K562 (cell line): ENCODE results near the gene RASSF1. TPM values are rescaled to one million over a fixed set of nuclear protein-coding genes. Genes with fewer than 3 reads are reported as not detected.
A peak's percentile ranks its signal among the peaks of the same experiment; 100 is the strongest.

Source experiments
- ATAC-seq: fragments of 200-7000 bp; cut with Tn5 transposase; 3 replicates; pipeline ENCODE4 v1.9.1; 2020; ENCODE audit warnings: moderate library complexity
- BruUV-seq: library from RNA; stranded (reverse); fragments of 400-500 nt; replicated peaks from 2 replicates; lab custom pipeline; 2021; lab: Mats Ljungman, UMichigan
- CTCF ChIA-PET: fragments of 300-600 bp; formaldehyde crosslinking; extraction: SDS; loops from one replicate; lab custom pipeline; 2021; ENCODE audit warnings: low intra/inter-chr PET ratio; lab: Yijun Ruan, JAX
- POLR2A ChIA-PET: fragments of 300-600, 350-650 bp; sonication (Branson Sonifier 250); formaldehyde crosslinking; extraction: SDS; loops from one replicate; lab custom pipeline; 2021; ENCODE audit warnings: antibody characterized with exemption, inconsistent platforms; lab: Yijun Ruan, JAX
- DNase-seq, 4 experiments: peaks; one replicate each; pipeline versions ENCODE4 v3.0.0 to v3.0.0-alpha.2; 2011 to 2018; ENCODE audit warnings: low spot score in 3 of 4, mixed read lengths in 3 of 4; ENCODE audit errors: extremely low read depth in 1 of 4
- FAIRE-seq: peaks from 2 replicates; lab custom pipeline; 2011; peaks lifted over from hg19 to GRCh38; lab: Jason Lieb, UNC
- H2AFZ ChIP-seq: 2 replicates; pipeline ENCODE4 v1.6.0; 2011; ENCODE audit warnings: low read depth, low read length, control low read depth, inconsistent platforms
- H3K27ac ChIP-seq: fragments of 200-600 bp; 3 replicates; pipeline ENCODE4 v1.8.0; 2011; ENCODE audit warnings: low read depth, mild to moderate bottlenecking, control low read depth, inconsistent platforms, low read length, moderate library complexity, mixed read lengths; ENCODE audit errors: extremely low read depth
- H3K27me3 ChIP-seq, 2 experiments: fragments of 300-600 bp in 1 of 2; 2 replicates in 1 of 2; 3 replicates in 1 of 2; pipeline versions ENCODE4 v1.6.0 to v1.8.0; 2011; ENCODE audit warnings: inconsistent platforms in 2 of 2, low read length in 2 of 2, mild to moderate bottlenecking in 1 of 2, mixed read lengths in 1 of 2, moderate library complexity in 1 of 2; ENCODE audit not compliant: control insufficient read depth in 2 of 2, insufficient read depth in 2 of 2
- H3K36me3 ChIP-seq: fragments of 300-600 bp; 3 replicates; pipeline ENCODE4 v1.8.0; 2011; ENCODE audit warnings: mild to moderate bottlenecking, low read length, inconsistent platforms; ENCODE audit not compliant: control insufficient read depth, insufficient read depth
- H3K4me1 ChIP-seq, 2 experiments: fragments of 200-600 bp in 1 of 2; replicated peaks in 1 of 2; 2 replicates in 1 of 2; 3 replicates in 1 of 2; pipeline versions ENCODE4 v1.5.1 to v1.8.0; 2011; ENCODE audit warnings: inconsistent platforms in 2 of 2, low read length in 2 of 2, mild to moderate bottlenecking in 1 of 2, mixed read lengths in 1 of 2, moderate library complexity in 1 of 2; ENCODE audit not compliant: control insufficient read depth in 2 of 2, insufficient read depth in 2 of 2
- H3K4me2 ChIP-seq: 2 replicates; pipeline ENCODE4 v1.6.1; 2011; ENCODE audit warnings: low read length, control low read depth, inconsistent platforms, mixed read lengths; ENCODE audit not compliant: insufficient read depth
- H3K4me3 ChIP-seq: fragments of 200-600 bp; sonication (generic), shearing (Covaris generic); 2 replicates; pipeline ENCODE4 v1.5.1; 2016; ENCODE audit warnings: control low read depth, inconsistent platforms
- H3K79me2 ChIP-seq: fragments of 200-600 bp; 3 replicates; pipeline ENCODE4 v1.8.0; 2011; ENCODE audit warnings: low read length, inconsistent platforms; ENCODE audit not compliant: control insufficient read depth, insufficient read depth
- H3K9ac ChIP-seq, 2 experiments: 2 replicates each; pipeline versions ENCODE4 v1.6.0 to v1.6.1; 2011; ENCODE audit warnings: low read depth in 2 of 2, low read length in 2 of 2, control low read depth in 1 of 2, inconsistent platforms in 1 of 2, mild to moderate bottlenecking in 1 of 2, mixed read lengths in 1 of 2; ENCODE audit not compliant: insufficient read depth in 1 of 2
- H3K9me1 ChIP-seq: one replicate; pipeline ENCODE4 v1.6.0; 2011; ENCODE audit warnings: inconsistent platforms, mild to moderate bottlenecking, low read length, moderate library complexity; ENCODE audit not compliant: control insufficient read depth, insufficient read depth
- H3K9me3 ChIP-seq: replicated peaks from 2 replicates; pipeline ENCODE4 v1.5.1; 2011; ENCODE audit warnings: low read depth, low read length, inconsistent platforms; ENCODE audit not compliant: control insufficient read depth, insufficient read depth
- H4K20me1 ChIP-seq: replicated peaks from 2 replicates; pipeline ENCODE4 v1.6.1; 2011; ENCODE audit warnings: low read length, inconsistent platforms, mixed read lengths; ENCODE audit not compliant: control insufficient read depth, insufficient read depth
- ARID1B ChIP-seq: fragments of 450-650 bp; IDR thresholded peaks from 2 replicates; pipeline ENCODE4 v1.6.1; 2016; ENCODE audit warnings: antibody characterized with exemption, mild to moderate bottlenecking, inconsistent platforms
- CTBP1 ChIP-seq: fragments of 450-650 bp; IDR thresholded peaks from 2 replicates; pipeline ENCODE4 v1.6.1; 2016; ENCODE audit warnings: borderline replicate concordance
- DEAF1 ChIP-seq: fragments of 450-650 bp; formaldehyde crosslinking; IDR thresholded peaks from 2 replicates; pipeline ENCODE4 v1.4.0; 2020; ENCODE audit warnings: mild to moderate bottlenecking, moderate library complexity
- KDM1A ChIP-seq, 2 experiments: fragments of 450-650 bp; IDR thresholded peaks; 2 replicates each; pipeline ENCODE4 v1.6.1; 2016; ENCODE audit warnings: mild to moderate bottlenecking in 2 of 2
- KLF16 ChIP-seq: IDR thresholded peaks from 2 replicates; pipeline ENCODE4 v1.6.1; 2016; ENCODE audit warnings: antibody characterized with exemption
- NONO ChIP-seq, 2 experiments: fragments of 200-400 bp in 1 of 2; fragments of 450-650 bp in 1 of 2; formaldehyde crosslinking in 1 of 2; IDR thresholded peaks; 2 replicates each; pipeline ENCODE4 v1.6.1; 2017; ENCODE audit warnings: low read depth in 2 of 2, mild to moderate bottlenecking in 2 of 2, moderate library complexity in 2 of 2, low read length in 1 of 2
- VEZF1 ChIP-seq: fragments of 200-800 bp; sonication (Bioruptor generic); IDR thresholded peaks from 2 replicates; pipeline ENCODE4 v1.6.1; 2017; ENCODE audit warnings: missing genetic modification characterization, missing compliant biosample characterization
- XRCC4 ChIP-seq: IDR thresholded peaks from one replicate; pipeline ENCODE4 v1.6.1; 2011; ENCODE audit not compliant: insufficient read depth, insufficient read length; ENCODE audit errors: extremely low read depth
- WGBS: fragments of 100-300 bp; shearing (Covaris generic); methylation state at CpG from one replicate; pipeline ENCODE4 v1.1.6; 2016; ENCODE audit warnings: low coverage, mixed read lengths; ENCODE audit not compliant: insufficient coverage; ENCODE audit errors: missing lambda C conversion rate; 5-methylcytosine and 5-hydroxymethylcytosine counted together
- in situ Hi-C: fragments of 300-500 bp; cut with MboI; formaldehyde crosslinking; loops from 4 replicates; pipeline ENCODE4 v1.15.0; 2018; ENCODE audit warnings: inconsistent platforms, mixed read lengths
- intact Hi-C: fragments of 100-400 bp; cut with micrococcal nuclease; formaldehyde crosslinking; loops from 2 replicates; pipeline ENCODE4 v1.14.2; 2022
- polyA plus RNA-seq, 8 experiments: library from polyadenylated mRNA; depleted of rRNA in 4 of 8; stranded (reverse) in 5 of 8; unstranded in 3 of 8; fragments of >200 nt; fragmentation: Nextera tagmentation in 2 of 8; fragmentation: Illumina TruSeq in 1 of 8; extraction: Ambion mirVana in 2 of 8; extraction: Trizol in 1 of 8; gene quantifications; 2 replicates each; pipeline versions ENCODE4 v1.2.1 to v1.2.3, GENCODE V29; 2011 to 2014; ENCODE audit warnings: inconsistent platforms in 1 of 8, missing spikeins in 1 of 8
- total RNA-seq, 7 experiments: library from RNA; depleted of rRNA in 6 of 7; stranded (reverse); fragments of >200 nt in 6 of 7; fragmentation: Illumina TruSeq in 2 of 7; extraction: Trizol in 2 of 7; gene quantifications; 2 replicates each; pipeline versions ENCODE4 v1.2.1 to v1.2.3, GENCODE V29; 2011 to 2021; ENCODE audit warnings: low replicate concordance in 1 of 7

The RASSF1 gene
- total and polyA plus RNA-seq, 9 of the 15 experiments (the other 6 are each of a cell fraction or from before 2014, with no cell fraction given) = 3.6 to 57.1 (median 24.6) TPM

GRCh38 chr3:50324351-50325112, 16.1 kb downstream of the RASSF1 start:
- Histone ChIP-seq H3K4me1 (peaks cover 24 to 52% of the 10 kb centered on the region in 2 experiments; a peak in 4 of 5 replicates), H3K9ac (peak overlapping the region in 1 of 2 experiments; percentile 24; a peak in 1 of 4 replicates), H3K79me2 (peaks cover 28% of the 10 kb centered on the region), H3K36me3 (peaks cover 30% of the 10 kb centered on the region; the same call in 1 of the 3 replicates), H4K20me1 (no peaks in the 10 kb centered on the region), H3K27me3 (no peaks in the 10 kb centered on the region), H3K9me3 (no peaks in the 10 kb centered on the region), H3K9me1 (no peaks in the 10 kb centered on the region), H3K4me2 (no peak overlapping the region), H3K4me3 (no peak overlapping the region), H2AFZ (no peak overlapping the region; the same call in 1 of the 2 replicates), H3K27ac (peak overlapping the region; percentile 33; the same call in 1 of the 3 replicates)
- no TSS peak for BruUV-seq
- CTCF ChIA-PET = interaction anchor here (1.4 to 2.1 kb wide), 2 partner anchors 50 to 97 kb away, joined by 6 read pairs; no protein-coding TSS in a partner anchor
- WGBS = 17% methylated on average over 4 of the region's 4 CpGs
- POLR2A ChIA-PET = interaction anchor here (0.6 to 1.2 kb wide), 4 partner anchors 11 to 30 kb away, joined by 3 to 4 read pairs (median 3); partner anchors contain the start of gene HYAL1
- DNase-seq (peak; percentile 40 to 86 (median 64)), ATAC-seq (peak; percentile 70), FAIRE-seq (peak; percentile 89)
- in situ Hi-C loops = no loop called here
- intact Hi-C loops = loop anchor here (1.0 to 2.0 kb wide), 3 partner anchors 50 to 136 kb away; no protein-coding TSS in a partner anchor
- TF ChIP-seq DEAF1 = peak; percentile 40; the same call in 1 of the 2 replicates
- TF ChIP-seq XRCC4 = no peak
- peak; percentile 47; the same call in 1 of the 2 replicates for TF ChIP-seq CTBP1
- peak; percentile 47 for TF ChIP-seq ARID1B
- peak; percentile 46 for TF ChIP-seq VEZF1 (CRISPR knock-in tag)
- TF ChIP-seq KDM1A (IDR thresholded peaks at IDR 0.05) = peak; percentile 53 to 69; a peak in 3 of 4 replicates
- 0 out of 2 replicates have a peak, but pooled peaks have one; percentile 16 for TF ChIP-seq KLF16
- no peak for TF ChIP-seq NONO (IDR thresholded peaks at IDR 0.05; ENCODE audit: low read depth in 2 of 2, low read length in 1 of 2)
